WTC11 (cell line): ENCODE measurements around the gene COX6B1.

Experiments
- AR ChIP-seq: fragments of 250-450 bp; sonication (Bioruptor Pico); IDR thresholded peaks from 2 replicates; pipeline ENCODE4 v1.9.0; 2021; ENCODE audit warnings: mild to moderate bottlenecking
- CREB1 ChIP-seq: sonication (generic); formaldehyde crosslinking; IDR thresholded peaks from 2 replicates; pipeline ENCODE4 v1.8.0; 2023; ENCODE audit warnings: mild to moderate bottlenecking, missing genetic modification reagents
- ETV6 ChIP-seq: sonication (generic); formaldehyde crosslinking; IDR thresholded peaks from 2 replicates; pipeline ENCODE4 v1.8.1; 2022; ENCODE audit warnings: mild to moderate bottlenecking, missing genetic modification reagents
- FOXP1 ChIP-seq: sonication (generic); formaldehyde crosslinking; IDR thresholded peaks from 2 replicates; pipeline ENCODE4 v1.8.0; 2022; ENCODE audit warnings: missing genetic modification reagents, mild to moderate bottlenecking, moderate library complexity, borderline replicate concordance
- SOX15 ChIP-seq: fragments of 250-450 bp; sonication (Bioruptor Pico); IDR thresholded peaks from 2 replicates; pipeline ENCODE4 v1.9.0; 2021; ENCODE audit warnings: mild to moderate bottlenecking
- SP1 ChIP-seq: sonication (generic); formaldehyde crosslinking; conservative IDR thresholded peaks from 2 replicates; pipeline ENCODE4 v1.8.1; 2022; ENCODE audit warnings: missing genetic modification reagents
- TCF7 ChIP-seq: sonication (generic); formaldehyde crosslinking; IDR thresholded peaks from 2 replicates; pipeline ENCODE4 v1.8.0; 2022; ENCODE audit warnings: mild to moderate bottlenecking, low read depth, missing genetic modification reagents, moderate library complexity
- ZNF232 ChIP-seq: sonication (generic); formaldehyde crosslinking; IDR thresholded peaks from 2 replicates; pipeline ENCODE4 v1.8.0; 2022; ENCODE audit warnings: mild to moderate bottlenecking, missing genetic modification reagents
- ZNF512 ChIP-seq: sonication (generic); formaldehyde crosslinking; IDR thresholded peaks from 2 replicates; pipeline ENCODE4 v1.8.1; 2022; ENCODE audit warnings: missing genetic modification reagents, borderline replicate concordance
- TF ChIP-seq, protein P1 (sequence below): fragments of 200-600 bp; IDR thresholded peaks from 2 replicates; pipeline ENCODE4 v1.8.0; 2022; ENCODE audit warnings: antibody characterized with exemption
- TF ChIP-seq, protein P2 (sequence below): fragments of 250-450 bp; sonication (Bioruptor Pico); IDR thresholded peaks from 2 replicates; pipeline ENCODE4 v1.8.0; 2021; ENCODE audit warnings: mild to moderate bottlenecking

GRCh38 chr19:35661995-35662340 lies 13.8 kb downstream of the COX6B1 start:
- TF ChIP-seq, protein P1, sequence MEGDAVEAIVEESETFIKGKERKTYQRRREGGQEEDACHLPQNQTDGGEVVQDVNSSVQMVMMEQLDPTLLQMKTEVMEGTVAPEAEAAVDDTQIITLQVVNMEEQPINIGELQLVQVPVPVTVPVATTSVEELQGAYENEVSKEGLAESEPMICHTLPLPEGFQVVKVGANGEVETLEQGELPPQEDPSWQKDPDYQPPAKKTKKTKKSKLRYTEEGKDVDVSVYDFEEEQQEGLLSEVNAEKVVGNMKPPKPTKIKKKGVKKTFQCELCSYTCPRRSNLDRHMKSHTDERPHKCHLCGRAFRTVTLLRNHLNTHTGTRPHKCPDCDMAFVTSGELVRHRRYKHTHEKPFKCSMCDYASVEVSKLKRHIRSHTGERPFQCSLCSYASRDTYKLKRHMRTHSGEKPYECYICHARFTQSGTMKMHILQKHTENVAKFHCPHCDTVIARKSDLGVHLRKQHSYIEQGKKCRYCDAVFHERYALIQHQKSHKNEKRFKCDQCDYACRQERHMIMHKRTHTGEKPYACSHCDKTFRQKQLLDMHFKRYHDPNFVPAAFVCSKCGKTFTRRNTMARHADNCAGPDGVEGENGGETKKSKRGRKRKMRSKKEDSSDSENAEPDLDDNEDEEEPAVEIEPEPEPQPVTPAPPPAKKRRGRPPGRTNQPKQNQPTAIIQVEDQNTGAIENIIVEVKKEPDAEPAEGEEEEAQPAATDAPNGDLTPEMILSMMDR = no peak
- TF ChIP-seq CREB1 (CRISPR knock-in tag) = no peak
- TF ChIP-seq, protein P2, sequence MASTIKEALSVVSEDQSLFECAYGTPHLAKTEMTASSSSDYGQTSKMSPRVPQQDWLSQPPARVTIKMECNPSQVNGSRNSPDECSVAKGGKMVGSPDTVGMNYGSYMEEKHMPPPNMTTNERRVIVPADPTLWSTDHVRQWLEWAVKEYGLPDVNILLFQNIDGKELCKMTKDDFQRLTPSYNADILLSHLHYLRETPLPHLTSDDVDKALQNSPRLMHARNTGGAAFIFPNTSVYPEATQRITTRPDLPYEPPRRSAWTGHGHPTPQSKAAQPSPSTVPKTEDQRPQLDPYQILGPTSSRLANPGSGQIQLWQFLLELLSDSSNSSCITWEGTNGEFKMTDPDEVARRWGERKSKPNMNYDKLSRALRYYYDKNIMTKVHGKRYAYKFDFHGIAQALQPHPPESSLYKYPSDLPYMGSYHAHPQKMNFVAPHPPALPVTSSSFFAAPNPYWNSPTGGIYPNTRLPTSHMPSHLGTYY (CRISPR knock-in tag) = no peak
- TF ChIP-seq SP1 (CRISPR knock-in tag) = no peak
- TF ChIP-seq TCF7 (CRISPR knock-in tag) = no peak
- TF ChIP-seq ZNF232 = no peak
- TF ChIP-seq SOX15 = no peak
- TF ChIP-seq ETV6 = no peak
- no peak for TF ChIP-seq FOXP1 (CRISPR knock-in tag)
- TF ChIP-seq ZNF512 (CRISPR knock-in tag) = no peak
- TF ChIP-seq AR (CRISPR knock-in tag) = no peak
